Anterior cingulate cortex (tissue), 58 donors: ENCODE measurements around the gene ZSWIM7.

Experiments
- DNase-seq, 58 donors: peaks; one replicate each; lab custom pipeline; 2025; lab: John Stamatoyannopoulos, UW

Gene ZSWIM7

DNA sequence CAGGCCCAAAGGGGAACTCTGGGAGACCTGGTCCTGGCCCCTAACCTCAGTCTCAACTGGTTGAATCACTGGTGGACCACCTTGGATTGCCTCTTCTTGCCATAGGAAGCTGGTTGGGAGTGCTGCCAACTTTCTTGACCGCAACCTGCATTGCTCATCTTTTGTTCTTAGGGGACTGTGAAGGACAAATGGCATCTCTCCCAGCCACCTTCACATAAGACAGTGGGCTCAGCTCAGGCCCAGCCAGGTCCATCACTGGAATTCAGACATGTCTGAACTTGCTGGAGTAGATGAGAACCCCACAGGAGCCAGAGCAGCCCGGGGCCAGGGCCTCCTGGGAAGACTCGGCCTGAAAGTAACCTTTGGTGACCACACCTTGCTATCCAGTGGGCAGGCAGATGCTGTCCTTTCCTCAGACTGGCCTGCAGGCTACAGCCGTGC, 35.8 kb downstream of the ZSWIM7 start:
- DNase-seq = no peak

DNA sequence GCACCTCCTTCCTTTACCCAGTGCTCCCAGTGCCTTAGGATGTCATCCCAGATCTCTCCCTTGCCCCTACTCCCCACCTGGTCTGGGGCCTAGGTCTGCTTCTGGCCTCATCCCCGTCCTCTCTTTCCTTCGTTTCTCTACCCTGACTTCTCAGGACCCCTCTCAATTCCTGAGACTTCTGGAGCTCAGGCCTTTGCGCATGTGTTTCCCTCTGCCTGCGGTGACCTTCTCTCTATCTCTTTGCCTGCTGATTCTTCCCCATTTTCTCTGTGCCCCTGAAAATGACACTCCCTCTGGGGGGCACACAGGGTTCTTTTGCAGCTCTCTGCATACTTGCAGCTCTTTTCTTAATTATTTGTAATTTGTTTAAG, 41.0 kb downstream of the ZSWIM7 start:
- no peak for DNase-seq

DNA sequence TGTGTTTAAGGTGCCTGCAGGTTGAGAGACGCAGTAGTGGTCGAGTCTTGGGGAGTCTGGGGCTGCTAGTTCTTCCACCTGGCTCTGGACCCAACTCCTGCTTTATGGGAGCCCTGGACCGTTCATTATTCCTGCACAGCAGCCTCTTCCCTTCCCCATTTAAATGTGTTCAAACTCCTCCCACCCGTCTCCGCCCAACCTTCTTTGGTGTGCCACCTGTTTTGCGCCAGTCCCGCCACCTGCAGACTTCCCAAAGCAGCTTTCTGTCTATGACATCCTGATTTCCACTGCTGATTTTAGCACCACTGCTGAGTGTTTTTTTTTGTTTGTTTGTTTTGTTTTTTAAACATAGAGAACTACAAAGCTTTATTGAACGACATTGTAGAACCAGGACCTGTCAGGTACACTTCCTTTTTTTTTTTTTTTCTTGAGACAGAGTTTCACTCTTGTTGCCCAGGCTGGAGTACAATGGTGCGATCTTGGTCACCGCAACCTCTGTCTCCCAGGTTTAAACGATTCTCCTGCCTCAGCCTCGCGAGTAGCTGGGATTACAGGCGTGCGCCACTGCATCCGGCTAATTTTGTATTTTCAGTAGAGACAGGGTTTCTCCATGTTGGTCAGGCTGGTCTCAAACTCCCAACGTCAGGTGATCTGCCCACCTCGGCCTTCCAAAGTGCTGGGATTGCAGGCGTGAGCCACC, 41.7 kb downstream of the ZSWIM7 start:
- DNase-seq = no peak

DNA sequence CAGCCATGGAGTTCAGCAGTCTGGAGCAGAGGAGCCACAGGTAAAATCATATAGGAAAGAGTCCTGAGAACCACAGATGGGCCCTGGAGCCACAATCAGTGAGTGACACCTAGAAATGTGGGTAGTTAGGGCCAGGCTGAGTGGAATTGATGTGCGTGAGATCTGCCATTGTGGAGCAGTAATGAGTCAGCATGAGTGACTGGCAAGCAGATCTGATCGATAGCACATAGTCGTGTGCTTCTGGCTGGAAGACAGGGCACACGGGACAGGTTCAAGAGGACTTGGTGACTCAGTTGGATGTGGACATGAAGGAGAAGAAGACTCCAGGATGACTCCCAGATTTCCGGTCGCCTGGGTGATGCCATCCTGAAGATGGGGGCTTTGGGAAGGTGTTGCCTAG, 42.3 kb downstream of the ZSWIM7 start:
- no peak for DNase-seq

DNA sequence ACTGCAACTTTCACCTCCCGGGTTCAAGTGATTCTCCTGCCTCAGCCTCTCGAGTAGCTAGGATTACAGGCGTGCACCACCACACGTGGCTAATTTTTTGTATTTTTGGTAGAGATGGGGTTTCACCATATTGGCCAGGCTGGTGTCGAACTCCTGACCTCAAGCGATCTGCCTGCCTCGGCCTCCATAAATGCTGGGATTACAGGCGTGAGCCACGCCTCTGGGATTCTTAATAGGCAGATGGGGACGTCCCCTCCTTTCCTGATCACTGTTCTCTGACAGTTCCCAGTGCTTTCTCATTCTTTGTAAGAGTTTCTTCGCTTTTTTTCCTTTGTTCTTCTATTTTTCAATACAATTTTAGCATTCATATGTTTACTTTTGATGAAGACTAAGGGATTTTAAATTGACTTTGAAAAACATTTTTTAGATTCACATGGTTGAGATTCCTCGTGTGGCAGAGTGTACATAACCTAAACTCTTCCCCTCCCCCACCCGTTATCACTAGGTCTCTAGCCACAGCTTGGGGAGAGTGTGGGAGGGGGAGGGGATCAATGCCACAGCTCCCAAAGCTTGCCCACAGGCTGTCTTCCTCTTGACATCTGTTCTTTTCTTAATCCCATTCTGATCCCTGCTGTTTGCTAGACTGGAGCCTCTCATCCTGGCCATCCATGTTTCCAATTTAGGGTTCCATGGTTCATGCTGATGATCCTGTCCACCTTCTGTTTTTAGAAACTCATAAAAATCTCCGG, 43.5 kb downstream of the ZSWIM7 start:
- no peak for DNase-seq

DNA sequence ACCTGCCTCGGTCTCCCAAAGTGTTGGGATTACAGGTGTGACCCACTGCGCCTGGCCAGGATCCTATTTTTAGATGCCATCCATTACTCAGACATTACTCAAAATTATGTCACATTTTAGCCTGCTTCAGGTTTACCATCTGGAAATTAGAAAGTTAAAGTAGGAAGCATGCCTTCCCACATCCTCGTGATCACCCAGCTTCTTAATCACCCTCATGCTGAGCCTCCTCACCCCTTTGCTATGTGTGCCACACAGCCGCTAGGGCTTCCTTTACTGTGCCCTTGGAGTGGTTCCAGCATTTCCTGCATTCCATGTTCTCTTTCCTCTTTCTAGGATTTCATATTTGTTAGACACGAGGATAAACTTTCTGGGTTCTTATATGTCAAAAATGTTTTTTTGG, 45.3 kb downstream of the ZSWIM7 start:
- DNase-seq = no peak

DNA sequence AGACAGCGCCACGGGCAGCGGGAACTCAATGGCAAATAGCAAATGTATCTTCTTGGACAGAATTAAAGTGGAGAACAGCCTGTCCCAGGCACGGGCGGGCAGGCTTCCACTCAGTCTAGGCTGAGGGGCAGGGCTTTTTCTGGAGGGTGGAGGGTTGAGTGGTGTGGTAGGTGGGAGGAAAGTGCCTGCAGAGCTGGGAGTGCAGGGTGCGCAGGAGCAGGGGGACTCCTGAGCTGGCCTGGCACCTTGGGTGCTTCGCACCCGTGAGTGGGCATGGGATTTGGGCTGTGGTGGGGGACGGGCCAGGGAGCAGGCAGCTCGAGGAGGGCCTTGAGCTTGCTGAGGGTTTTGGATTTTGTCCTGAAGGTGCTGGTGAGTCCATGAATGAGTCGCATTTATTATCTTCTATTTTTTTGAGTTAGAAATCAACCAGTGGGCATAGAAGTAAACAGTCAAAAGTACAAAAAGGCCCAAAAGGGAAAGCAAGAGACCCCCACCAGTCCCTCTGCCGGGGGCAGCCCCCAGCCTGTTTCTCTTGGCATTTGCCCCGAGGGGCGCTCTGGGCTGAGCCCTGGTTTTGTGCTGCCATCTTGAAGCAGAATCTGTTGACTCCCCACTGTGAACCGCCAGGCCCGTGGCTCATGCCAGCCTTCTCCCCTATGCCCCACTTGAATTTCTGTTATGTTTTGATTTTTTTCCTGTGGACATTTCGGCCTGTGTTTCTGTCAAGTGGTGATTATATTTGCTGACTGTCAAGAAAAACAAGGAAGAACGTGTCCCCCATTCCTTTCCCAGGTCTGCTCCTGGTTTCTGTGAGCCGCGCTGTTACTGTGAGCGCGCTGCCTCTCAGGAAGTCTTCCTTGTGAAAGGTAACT, 46.4 kb downstream of the ZSWIM7 start:
- no peak for DNase-seq

DNA sequence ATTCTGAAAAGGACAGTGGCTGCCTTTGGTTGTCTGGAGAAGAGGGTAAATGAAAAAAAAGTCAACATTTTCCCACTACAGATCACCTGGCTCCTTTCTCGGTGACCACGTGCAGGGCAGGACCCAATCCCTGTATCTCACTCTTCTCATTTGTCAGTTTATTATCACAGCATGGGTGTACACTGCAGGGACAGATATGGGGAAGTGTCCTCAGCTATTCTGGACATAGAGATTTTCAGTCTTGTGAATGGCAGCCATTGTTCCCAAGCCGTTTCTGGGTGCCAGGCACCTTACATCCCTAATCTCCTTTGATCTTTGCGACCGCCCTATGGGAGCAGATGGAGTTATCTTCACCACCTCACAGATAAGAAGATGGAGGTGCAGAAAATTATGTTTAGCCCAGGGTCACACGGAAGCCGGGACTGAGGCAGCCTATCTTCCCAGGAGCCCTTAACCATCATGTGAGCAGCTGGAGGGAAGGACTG, 47.4 kb downstream of the ZSWIM7 start:
- no peak for DNase-seq

DNA sequence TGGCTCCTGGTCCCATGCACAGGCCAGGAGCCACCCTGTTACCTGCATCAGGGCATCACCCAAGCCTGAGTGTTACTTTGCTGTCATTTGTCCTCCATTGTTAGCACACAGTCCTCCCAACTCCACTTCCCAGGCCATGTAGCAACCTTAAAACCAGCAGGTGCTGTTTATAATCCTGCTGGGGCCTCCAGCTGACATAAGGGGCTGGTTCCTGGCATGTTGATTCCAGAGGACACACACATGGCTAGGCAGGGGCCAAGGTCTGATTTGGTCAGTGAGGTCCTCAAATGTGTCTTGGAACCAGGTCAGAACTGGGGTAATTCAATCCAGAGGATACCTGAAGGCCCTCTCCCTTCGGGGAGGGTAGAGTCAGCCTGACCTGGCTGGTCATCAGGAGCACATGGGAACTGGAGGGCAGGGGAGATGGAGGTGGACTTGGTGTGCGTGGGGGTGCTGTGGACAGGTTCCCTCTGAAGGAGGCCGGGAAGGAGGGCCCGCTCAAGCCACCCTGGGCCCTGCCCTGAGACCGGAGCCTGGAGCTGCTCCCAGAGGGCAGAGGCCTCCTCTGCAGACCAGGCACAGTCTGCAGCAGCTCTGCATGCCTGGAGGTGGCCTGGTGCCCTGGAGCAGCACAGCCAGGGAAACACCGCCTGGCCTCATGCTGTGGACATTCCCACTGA, 48.0 kb downstream of the ZSWIM7 start:
- no peak for DNase-seq

DNA sequence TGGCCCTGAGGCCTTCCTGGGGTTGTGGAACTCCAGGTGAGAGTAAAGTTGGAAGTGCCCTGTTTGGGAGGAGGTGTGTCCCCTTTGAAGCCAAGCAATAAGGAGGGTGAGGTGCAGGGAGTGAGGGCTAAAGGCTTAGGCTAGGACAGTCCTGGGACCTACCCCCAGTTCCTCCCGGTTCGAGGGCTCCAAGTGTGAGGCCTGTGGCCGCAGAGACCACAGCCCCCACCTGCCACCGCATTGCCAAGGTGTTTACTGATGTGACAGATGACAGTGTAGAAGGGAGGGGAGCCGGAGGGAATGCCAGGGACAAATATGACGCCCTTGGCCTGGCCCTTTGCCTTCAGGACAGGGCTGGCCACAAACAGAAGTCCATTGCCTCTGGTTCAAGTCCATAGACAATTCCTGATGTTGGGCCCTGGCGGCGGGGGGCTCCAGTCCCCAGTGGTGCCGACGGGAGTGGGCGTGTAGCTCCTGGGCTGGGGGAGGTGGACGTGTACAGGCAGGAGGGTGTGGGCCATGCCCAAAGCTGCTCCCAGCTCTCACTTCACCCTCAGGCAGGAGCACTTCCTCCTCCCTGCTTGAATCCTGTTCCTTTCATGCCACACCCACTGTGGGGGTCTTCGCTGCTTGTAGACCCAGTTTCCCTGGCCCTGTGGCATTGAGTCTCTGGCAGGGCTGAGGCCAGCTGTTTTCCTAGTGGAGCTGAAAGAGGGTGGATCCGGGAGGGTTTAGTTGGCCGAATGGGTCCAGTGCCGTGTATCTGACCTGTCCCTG, 51.3 kb downstream of the ZSWIM7 start:
- no peak for DNase-seq

DNA sequence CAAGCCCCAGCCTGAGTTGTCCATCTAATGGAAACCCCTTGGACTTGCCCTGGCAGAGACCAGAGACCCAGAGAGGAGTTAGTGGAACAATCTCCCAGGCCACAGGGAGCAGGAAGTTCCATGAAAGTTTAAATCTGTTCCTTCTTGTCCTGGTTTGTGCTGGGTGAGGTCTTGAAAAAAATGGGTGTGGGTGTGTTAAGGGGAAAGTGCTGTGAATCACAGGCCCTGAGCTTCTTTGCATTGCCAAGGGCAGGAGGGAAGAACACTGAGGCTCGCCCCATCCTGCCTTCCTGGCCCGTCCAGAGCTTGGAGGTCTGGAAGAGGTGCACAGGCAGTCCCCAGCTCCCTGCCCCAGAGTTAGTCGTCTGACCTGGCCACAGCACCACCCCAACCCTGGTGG, 52.2 kb downstream of the ZSWIM7 start:
- no peak for DNase-seq

DNA sequence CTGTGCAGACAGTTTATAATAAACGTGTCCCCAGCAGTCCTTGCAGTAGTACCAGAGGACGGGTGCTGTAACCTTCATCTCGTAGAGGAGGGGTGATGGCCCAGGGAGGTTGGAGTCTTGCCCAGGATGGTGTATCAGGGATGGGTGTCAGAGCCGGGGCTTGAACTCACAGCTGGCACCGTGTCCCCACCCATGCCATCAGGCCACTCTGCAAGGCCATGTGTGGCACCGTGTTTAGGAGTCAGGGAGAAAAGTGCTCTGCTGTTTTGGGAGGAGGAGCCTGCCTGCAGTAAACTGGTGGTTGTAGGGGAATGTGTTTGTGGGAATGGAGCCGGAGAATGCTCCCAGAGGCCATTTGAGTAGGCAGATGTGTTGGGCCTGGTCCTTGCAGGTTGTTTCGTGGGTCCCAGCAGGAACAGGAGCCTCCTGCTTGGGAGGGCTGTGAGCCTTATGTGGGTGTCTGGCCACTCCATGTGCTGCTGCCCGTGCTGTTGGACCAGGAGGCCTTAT, 52.8 kb downstream of the ZSWIM7 start:
- DNase-seq = no peak

DNA sequence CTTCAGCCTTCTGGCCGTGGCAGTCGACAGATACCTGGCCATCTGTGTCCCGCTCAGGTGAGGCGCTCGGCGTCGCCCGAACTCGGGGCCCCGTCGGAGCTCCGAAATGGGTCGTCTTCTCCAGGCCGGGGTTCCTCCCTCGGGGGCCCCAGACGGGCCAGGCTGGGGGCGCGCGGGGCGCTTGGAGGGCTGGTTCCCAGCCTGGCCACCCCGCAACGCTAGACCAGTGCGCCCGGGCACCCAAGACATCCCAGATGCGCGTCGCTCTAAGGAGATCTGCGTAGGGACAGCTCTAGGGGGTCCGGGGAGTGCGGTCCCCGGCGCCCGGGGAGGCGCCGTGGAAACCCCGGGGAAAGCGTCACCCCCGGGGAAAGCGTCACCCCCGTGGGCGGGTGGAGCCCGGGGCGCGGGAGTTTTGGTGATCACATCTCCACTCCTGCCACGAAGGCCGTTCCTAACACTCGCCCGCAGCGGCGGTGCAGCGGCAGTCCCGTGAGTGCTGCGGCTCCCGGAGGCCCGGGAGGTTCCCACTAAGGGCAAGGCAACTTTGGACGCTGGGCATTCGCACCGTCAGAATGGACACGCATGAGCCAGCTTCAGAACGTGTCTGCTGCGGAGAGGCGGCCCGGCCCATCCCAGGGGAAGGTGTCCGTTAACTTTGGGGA, 53.8 kb downstream of the ZSWIM7 start:
- peak in 1 of 58 donors; percentile 9 for DNase-seq

DNA sequence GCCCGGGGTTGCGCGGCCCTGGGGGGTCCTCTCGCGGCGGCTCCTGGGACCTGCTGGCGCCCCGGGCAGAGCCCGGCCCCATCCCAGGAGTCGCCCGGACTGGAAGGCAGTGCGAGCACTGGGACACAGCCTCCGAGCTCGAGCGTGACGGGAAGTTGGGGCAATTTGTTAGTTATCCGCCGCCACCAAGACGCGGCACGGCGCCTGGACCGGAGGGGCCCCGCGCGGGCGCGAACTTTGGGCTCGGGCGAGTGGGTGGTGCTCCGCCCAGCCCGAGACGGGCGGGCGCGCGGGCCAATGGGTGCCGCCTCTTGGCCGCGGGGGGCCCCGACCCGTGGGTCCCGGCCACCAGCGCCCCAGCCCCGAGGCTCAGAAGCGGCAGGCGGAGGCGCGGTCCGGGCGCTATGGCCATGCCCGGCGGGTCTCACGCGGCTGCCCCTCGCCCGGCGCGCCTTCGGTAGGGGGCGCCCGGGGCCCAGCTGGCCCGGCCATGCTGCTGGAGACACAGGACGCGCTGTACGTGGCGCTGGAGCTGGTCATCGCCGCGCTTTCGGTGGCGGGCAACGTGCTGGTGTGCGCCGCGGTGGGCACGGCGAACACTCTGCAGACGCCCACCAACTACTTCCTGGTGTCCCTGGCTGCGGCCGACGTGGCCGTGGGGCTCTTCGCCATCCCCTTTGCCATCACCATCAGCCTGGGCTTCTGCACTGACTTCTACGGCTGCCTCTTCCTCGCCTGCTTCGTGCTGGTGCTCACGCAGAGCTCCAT, 54.6 kb downstream of the ZSWIM7 start, which contains the start of gene ADORA2B:
Gene ADORA2B (plus strand): TSS at position 372 of the 768 bp plus-strand sequence. CDS start 119 bp downstream, at position 491.
- peak in 33 of 58 donors; percentile 8 to 74 (median 45) for DNase-seq

DNA sequence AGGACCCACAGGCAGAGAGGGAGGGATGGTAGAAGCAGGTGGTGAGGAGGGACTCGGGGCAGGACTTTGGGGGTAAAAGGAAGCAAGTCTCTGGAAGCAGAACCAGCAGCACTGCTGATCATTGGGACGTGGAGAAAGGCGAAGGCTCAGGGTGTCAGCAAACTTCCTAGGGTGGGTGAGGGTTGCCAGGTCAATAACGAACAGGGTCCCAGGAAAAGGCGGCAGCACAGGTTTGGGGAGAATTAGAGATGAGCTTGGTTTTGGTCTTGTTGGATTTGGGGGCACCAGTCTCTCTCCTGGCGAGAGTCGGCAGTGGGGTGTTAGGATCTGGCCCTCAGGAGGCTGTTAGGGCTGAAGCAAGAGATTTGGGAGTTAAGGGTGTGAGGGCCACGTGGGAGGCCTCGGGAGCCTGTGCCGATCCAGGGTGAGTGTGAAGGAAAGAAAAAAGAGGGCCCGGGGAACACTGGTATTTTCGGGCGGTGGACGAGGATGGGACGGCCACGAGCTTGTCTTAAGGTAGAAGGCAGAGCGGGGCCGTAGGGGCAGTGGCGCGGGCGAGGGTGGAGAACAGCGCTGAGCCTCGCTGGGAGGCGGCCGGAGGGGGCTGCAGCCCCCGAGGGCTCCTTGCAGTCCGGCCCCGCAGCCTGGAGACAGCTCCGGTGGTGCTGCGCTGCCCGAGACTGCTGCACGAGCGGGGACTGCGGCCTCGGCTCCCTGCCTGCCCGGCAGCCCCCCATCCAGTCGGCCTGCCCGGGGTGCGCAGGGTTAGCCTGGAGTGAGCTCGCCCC, 55.3 kb downstream of the ZSWIM7 start:
- DNase-seq = no peak

DNA sequence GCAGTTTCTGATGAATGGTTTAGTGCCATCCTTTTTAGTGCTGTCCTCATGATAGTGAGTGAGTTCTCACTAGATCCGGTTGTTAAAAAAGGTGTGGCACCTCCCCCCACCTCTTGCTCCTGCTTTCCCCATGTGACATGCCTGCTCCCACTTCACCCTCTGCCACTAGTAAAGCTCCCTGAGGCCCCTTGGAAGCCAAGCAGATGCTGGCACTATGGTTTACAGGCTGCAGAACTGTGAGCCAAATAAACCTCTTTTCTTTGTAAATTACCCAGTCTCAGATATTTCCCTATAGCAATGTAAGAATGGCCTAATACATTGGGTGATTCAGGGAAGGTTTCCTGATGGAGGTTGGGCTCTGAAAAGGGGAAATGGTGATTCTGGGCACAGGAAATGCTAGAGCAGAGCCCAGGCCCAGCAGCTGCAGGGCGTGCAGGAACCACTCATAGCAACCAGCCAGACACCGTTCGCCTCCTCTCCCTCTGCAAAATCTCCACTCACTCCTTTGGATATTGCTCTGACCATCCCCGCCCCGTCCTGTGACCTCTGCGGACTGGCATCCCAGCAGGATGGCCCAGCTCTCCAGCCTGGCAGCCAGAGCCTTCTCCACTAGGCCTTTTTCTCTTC, 57.2 kb downstream of the ZSWIM7 start:
- no peak for DNase-seq

DNA sequence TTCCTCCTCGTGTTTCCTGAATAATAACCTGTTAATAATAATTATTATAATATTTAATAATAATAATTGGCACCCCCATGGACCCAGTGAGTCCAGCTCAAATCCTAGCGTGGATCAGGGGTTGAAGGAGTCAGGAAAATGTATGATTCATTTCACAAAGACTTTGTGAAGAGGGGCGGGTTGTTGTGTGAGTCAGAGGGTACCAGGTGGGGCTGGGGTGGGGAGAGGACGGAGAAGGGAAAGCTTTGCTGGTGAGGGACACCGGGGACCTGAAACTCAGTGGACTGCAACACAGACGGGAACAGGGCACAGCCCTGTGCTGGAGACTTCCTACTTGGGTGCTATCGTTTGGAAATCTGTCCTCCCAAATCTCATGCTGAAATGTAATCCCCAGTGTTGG, 57.7 kb downstream of the ZSWIM7 start:
- no peak for DNase-seq
